SHP77 treated with DMSO at 0.1 percent for 48 hours (cell line): ENCODE results near the gene KCTD19.
"Not testable (repeated sequence)": the region's sequence is repeated elsewhere in the genome, so short reads cannot be mapped to it uniquely, and the experiment has no call there.

Experiments
- DNase-seq: peaks from one replicate; lab custom pipeline; 2025; lab: John Stamatoyannopoulos, UW

KCTD19 gene

DNA sequence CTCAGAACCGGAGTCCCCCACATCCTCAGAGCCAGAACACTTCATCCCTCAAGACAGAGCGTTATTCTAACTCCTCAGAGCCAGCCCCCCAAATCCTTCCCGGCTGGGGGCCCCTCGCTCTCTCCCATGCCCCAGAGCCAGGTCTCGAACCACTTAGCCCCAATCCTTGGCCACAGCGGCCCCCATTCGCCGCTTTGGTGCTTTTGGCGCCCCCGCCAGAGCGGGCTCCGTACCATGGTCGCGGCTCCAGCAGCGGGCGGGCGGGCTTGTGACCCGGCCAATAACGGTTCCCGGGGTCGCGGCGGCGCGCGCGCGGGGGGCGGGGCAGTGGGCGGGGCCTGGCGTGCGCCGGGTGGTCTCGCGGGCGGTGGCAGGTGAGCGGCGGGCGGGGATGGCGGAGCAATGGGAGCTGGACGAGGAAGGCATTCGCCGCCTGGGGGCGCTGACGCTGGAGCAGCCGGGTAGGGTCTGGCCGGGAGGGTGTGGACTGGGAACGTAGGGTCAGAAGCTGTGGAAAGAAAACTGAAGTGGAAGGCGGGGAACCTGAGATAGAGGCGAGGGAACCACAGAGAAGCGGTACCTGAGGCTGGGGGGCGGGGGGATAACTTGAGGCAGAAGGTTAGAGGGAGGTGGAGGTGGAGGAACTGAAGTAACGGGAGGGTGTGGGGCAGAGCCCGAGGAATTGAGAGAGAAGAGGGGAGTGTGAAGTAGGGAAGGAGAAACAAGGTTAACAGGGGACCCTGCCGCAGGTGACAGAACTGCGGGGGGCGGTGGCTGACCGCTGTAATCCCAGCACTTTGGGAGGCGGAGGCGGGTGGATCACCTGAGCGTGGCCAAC lies at the start of gene KCTD19, which contains the start of gene LRRC36:
TSS of gene KCTD19 (minus strand) at position 270 of the 838 bp plus-strand sequence. CDS start at position 236, 34 bp downstream.
TSS of gene LRRC36 (plus strand) at position 344 of the 838 bp plus-strand sequence. CDS start at position 392, 48 bp downstream.
- no peak for DNase-seq

DNA sequence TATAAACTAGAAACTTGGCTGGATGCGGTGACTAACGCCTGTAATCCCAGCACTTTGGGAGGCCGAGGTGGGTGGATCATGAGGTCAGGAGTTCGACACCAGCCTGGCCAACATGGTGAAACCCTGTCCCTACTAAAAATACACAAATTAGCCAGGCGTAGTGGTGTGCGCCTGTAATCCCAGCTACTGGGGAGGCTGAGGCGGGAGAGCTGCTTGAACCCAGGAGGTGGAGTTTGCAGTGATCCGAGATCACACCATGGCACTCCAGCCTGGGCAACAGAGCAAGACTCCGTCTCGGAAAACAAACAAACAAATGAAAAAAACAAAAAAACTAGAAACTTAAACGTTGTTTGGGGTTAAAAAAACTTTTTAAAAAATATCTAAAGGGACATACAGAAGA lies 49.5 kb upstream of the KCTD19 start:
- not testable (repeated sequence) for DNase-seq

DNA sequence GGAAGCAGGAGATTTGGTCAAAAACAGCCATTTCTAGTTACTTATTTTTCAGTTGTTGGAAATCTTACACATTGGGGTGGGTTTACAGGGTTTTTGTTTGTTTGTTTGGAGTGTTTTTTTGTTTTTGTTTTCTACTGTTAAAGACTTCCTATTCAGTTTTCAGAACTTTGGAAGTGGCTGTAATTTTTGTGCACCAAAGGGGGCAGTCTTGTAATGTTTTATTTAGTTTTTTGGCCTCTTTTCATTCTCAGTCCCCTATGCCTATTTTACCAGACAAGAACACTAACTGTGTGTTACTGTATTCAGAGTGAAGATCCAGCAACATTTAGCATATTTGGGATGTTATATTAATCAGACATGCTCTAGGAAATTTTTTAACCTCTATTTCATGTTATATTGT lies 46.1 kb upstream of the KCTD19 start:
- no peak for DNase-seq

DNA sequence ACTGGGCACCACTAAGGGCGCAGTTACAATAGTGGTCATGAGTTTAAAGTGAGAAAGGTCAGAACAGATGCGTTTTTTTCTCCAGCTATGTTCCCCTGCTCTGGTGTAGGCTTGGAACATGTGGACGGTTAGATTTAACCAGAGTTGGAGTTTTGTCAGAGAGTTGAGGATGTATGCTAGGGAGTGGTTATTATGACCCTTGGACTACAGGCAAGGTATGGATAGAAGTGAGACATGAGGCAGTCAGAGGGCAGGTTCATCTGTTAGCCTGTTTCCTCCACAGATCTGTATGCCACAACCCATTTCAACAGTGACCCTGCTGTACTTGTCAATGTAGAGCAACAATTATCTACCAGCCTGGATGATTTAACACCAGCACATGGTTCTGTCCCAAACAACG lies 44.1 kb upstream of the KCTD19 start:
- no peak for DNase-seq

DNA sequence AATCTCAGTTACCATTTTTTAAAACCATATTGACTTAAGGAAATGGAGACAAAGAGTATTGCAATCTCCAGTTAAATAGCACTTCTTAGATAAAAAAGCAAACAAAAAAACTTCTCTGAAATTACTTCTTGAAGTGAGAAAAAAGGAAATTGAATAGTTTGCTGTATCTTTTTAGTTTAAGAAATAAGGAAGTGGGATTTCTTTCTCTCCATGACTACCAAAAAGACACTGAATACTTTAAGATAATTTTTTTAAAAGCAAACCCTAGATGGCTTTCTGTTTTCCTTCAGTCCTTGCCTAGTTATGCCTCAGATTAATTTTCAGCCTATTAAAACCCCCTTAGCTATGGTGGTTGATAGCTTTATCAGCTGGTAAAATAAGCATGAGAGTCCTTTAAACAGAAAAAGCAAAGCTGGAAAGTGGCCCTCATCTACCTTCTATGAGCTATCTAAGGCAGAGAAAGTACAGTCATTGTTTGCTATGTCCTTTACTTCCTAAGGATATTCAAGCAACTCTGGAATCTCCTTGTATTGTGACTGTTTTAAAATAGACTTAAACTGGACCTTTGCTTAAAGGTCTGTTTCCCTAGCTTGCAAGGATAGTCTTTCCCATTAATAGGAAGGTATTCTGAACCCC lies 38.2 kb upstream of the KCTD19 start:
- DNase-seq: no peak

DNA sequence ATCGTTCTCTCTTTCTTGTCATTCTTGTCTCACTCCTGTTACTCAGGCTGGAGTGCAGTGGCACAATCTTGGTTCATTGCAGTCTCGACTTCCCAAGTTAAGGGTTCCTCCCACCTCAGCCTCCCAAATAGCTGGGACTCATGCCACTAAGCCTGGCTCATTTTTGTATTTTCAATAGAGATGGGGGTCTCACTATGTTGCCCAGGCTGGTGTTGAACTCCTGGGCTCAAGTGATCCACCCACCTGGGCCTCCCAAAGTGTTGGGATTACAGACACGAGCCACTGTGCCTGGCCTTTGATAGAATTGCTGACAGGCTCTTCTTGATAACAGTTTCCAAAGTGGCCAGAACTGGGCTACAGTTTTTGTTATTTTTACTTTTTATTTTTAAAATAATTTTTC lies 34.5 kb upstream of the KCTD19 start:
- DNase-seq: no peak

DNA sequence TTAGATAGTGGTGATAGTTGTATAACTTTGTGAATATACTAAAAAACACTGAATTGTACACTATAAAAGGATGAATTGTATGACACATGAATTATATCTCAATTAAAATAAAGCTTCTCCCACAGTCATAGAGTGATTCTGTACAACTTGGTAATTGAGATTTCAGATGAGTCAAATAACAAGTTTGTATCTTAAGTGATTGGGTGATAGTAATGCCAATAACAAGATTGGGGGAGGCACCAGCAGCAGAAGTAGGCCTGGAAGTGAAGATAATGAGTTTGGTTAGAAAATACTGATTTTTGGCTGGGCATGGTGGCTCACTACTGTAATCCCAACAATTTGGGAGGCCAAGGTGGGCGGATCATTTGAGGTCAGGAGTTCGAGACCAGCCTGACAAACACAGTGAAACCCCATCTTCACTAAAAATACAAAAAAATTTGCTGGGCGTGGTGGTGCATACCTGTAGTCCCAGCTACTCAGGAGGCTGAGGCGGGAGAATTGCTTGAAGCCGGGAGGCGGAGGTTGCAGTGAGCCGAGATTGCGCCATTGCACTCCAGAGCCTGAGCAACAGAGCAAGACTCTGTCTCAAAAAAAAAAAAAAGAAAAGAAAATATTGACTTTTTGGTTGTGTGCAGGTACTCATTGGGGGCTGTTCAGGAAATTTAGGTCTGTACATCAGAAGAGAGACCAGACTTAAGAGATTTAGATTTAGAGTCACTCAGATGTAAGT lies 33.2 kb upstream of the KCTD19 start:
- not testable (repeated sequence) for DNase-seq

DNA sequence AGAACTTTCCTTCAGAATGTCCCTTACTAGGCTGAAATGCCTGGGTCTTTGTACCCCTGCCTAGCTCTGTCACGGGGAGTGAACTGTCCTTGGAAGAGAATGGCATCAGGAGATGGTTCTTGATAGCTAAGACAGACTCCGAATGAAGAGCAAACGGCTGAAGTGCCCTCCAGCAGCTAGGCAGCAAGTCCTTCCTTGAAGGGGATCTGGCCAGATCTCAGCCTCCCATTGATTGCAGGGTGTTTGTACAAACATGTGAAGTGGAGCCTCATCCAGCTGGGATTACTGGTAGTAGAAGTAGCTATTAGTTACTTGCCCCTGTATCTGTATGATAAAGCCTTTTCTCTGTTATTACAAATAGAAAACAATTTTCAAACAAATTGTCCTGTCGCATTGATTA lies 31.0 kb upstream of the KCTD19 start:
- no peak for DNase-seq

DNA sequence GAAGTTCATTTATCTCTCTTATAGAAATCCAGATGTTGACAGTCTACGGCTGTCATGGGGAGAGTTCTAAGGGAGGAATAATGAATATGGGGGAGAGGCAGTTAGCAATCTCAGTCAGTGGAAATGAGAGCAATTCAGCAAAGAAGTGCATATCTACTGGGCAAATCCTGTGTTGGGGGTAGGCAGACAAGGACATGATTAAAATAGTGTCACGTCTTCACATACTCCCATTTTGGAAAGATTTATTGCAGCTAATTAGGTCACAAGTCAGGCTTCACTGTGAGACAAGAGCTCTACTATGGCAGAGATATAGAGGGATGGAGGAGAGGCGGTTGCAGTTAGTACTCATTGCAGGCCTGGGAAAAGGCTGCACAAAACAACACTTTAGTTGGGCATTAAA lies 29.9 kb upstream of the KCTD19 start:
- DNase-seq: no peak

DNA sequence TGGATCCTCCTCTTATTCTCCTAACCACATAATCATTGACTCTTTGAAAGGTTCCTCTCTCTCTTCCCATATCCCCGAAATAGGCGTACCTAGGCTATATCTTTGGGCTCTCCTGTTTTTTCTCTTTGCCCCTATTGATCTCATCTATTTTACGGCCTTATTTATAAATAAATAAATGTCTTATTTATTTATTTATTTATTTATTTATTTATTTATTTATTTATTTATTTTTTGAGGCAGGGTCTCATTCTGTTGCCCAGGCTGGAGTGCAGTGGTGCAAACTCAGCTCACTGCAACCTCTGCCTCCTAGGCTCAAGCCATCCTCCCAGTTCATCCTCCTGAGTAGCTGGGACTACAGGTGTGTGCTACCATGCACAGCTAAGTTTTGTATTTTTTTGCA lies 25.9 kb upstream of the KCTD19 start:
- not testable (repeated sequence) for DNase-seq

DNA sequence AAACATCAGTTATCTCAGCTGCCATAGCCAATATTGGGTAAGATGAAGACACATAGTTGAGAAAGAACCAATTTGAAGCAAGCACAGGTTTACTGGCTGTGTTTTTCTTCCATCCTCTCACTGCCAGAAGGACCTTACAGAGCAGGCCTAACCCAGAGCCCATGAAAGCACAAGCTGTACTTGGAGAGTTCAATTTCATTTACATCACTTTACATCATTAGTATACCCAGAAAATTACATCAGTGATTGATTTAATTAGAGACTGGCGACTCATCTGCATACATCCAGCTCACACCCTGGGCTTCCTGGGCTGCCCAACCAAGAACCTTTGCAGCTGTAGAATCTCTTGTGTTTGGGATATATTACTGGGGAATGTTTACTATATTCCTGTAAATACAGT lies 23.8 kb upstream of the KCTD19 start:
- DNase-seq: no peak

DNA sequence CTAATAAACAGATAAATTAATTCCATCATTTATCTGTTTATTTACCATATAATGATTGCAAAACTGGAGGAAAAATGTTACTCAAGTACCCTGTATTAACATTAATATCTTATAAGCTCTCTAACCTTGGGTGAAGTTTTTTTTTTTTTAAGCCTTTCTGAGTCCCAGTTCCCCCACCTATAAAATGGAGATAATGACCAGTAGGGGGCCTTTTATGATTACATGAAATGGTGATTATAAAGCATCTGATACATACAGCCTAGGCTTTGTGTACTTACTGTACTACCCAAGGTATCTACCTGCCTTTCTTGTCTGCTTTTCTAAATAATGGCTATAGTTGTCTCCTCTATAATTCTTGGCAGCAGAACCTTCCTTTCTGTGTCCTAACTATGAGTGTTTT lies 22.6 kb upstream of the KCTD19 start:
- peak; percentile 17 for DNase-seq

DNA sequence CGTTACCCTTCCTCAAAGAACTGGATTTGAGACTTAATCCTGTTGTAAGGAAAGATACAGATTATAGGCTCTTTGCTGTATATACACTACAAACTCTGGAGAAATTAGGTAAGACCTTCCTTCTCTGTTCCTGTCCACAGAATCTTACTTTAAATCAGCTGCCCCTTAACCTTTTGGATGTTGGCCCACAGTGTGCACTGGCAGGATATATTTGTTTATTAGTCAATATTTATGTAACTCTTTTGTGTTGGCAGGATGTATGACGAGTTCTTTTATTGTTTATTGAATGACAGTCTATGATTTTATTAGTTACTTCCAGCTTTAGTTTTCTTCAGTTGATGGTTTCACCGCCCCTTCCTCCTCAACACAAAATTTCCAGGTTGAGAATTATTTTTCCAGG lies 19.8 kb upstream of the KCTD19 start:
- no peak for DNase-seq

DNA sequence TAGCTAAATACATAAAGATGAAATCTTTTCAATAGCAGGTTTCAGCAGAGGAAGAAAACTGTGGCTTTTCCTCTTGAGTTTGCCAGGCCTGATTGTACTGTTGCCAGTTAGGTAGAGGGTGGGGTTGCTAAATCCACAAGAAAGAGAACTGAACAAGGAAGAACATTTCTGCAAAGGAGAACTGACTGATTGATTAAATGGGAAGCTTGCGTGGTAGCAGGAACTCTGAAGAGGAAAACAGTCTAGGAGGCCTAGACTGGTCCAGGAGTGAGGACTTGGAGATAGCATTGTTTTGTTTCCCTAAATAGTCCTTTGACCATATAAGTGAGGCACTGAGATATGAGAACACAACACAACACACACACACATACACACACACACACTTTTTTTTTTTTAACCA lies 18.9 kb upstream of the KCTD19 start:
- DNase-seq: no peak

DNA sequence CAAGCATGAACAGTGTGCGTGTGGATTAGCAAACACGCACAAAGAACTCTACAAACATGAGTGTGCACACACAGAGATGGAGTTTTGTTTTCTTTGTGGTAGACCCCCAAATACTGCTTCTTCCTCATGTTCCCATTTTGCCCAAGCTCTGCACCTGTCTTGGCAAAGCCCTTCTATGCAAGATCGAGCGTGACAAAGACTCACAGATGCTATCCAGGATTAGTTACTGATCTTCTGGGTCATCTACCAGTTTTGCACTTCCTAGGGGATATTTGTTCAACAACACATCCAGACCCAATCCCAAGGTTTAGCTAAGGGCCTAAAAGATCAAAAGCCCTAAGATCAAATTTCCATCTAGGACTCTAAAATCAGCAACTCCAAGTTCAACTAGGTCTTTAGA lies 16.1 kb upstream of the KCTD19 start:
- DNase-seq: no peak

DNA sequence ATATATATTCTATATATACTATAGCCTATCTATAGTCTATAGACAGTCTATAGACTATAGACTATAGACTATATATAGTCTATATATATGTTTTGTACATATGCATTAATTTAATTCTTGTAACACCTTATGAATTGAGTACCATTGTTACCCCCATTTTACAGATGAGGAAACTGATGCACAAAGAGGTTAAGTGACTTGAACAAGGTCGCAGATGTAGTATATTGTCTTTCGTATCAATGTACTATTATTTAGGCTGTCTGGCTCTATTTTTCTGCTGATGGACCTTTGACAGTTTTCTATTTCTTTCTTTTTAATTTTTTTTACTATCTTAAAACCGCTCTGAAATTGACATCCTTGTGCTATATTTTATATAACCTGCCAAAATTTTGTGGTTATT lies 14.7 kb upstream of the KCTD19 start:
- DNase-seq: no peak

DNA sequence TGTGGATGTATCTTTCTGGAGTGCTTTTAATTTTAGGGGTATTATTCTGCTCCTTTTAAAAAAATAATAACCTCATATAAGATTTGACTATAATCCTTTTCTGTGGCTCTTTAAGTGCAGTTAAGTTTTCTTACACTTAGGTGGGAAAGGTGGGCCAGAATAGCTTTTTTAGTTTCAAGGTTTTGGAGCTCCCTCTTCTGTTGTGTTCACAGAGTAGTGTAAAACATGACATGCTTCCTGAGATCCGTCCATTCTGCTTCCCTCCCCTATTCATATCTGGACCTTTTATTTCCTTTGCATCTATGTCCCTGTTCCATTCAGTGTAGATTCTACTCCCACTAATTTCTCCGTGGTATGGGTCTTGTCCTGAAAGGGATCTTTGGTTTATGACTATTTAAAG lies 12.9 kb upstream of the KCTD19 start:
- no peak for DNase-seq

DNA sequence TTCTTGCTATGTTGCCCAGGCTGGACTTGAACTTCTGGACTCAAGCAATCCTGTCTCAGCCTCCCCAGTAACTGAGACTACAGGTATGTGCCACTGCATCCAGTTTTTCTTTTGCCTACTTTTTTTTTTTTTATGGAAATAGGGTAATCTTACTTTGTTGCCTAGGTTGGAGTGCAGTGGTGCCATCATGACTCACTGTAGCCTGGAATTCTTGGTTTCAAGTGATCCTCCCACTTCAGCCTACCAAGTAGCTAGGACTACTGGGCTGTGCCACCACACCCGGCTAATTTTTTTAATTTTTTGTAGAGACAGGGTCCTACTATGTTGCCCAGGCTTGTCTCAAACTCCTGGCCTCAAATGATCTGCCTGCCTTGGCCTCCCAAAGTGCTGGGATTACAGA lies 10.1 kb upstream of the KCTD19 start:
- DNase-seq: no peak

DNA sequence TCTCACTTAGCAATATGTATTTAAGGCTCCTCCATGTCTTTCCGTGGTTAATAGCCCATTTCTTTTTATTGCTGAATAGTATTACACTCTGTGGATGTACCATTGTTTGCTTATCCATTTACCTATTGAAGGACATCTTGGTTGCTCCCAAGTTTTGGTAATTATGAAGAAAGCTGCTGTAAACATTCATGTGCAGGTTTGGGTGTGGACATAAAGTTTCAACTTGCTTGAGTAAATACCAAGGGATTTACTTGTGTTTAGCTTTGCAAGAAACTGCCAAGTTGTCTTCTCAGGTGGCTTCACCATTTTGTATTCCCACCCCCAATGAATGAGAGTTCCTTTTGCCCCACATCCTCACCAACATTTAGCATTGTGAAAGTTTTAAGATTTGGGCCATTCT lies 9.6 kb upstream of the KCTD19 start:
- no peak for DNase-seq

DNA sequence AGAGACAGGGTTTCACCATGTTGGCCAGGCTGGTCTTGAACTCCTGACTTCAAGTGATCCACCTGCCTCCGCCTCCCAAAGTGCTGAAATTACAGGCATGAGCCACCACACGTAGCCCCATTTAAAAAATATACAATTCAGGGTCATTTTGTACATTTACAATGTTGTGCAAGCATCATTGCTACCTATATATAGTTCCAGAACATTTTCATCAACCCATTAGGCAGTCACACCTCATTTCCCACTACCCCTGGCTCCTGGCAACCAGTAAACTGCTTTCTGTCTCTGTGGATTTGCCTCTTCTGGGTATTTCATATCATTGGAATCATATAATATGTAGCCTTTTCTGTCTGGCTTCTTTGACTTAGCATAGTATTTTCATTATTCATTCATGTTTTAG lies 6.8 kb upstream of the KCTD19 start:
- no peak for DNase-seq

DNA sequence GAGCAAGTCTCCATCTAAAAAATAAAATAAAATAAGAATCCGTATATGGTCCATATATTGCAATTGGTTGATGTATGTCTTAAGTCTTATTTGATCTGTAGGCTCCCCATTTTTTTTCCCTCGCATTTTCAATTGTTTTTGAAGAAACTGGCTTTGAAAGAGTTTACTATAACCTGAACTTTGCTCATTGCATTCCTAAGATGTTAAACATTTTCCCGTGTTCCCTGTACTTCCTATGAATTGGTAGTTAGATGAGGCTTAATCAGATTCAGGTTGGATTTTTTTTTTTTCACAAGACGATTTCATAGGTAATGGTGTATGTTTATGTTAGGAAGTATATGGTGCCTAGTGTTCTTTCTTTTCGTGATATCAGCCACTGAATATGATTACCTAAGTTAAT lies 3.4 kb upstream of the KCTD19 start:
- DNase-seq: no peak

DNA sequence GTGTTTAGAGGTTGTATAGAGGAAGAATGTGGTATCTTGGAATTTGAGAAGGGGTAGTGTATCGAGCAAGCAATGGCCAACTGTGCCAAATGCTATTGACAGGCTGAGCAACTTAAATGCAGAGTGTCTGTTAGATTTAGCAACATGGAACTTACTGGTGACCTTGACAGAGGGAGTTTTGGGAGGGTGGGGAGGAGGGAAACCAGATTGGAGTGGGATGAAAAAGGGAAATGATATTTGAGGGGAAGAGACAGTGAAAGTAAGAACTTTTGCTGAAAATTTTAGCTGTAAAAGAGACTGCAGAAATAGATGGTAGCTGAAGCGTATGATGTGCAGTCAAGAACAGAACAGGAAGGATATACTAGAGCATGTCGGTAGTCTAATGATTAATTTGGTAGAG lies 1.2 kb upstream of the KCTD19 start:
- no peak for DNase-seq

DNA sequence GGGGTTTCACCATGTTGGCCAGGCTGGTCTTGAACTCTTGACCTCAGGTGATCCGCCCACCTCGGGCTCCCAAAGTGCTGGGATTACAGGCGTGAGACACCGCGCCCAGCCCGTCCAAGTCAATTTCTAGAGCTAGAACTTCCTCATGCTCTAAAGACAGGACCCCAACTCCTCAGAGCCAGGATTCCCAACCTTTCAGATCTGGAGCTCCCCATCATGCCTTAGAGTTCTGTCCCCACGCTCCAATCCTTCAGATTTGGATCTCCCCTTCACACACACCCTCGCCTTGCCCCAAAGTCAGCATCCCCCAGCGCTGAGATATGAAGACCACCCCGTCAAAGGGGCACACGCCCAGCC lies 448 bp downstream of the KCTD19 start:
- no peak for DNase-seq
